Measurements from ENCODE around the gene ATP5F1C. TPM values are rescaled to one million over a fixed set of nuclear protein-coding genes. Genes with fewer than 3 reads are reported as not detected.
A peak's percentile ranks its signal among the peaks of the same experiment; 100 is the strongest.
"Not testable (repeated sequence)": the region's sequence is repeated elsewhere in the genome, so short reads cannot be mapped to it uniquely, and the experiment has no call there.

The ATP5F1C gene
- polyA plus RNA-seq (ENCODE audit: low read depth in 6 of 6): 100 to 1,000 TPM; 322 to 428 (median 383) TPM

- DNase-seq: peak; percentile 97
- no peaks in the 10 kb centered on the region for H3K27me3 Mint-ChIP-seq
- H3K36me3 Mint-ChIP-seq: peaks cover 0 to 4% of the 10 kb centered on the region in 2 donors
- H3K4me1 Mint-ChIP-seq: peaks cover 27 to 69% (median 41%) of the 10 kb centered on the region in 3 donors
- H3K27ac Mint-ChIP-seq: peak within 1 kb of the TSS in 2 of 6 donors; percentile 87 to 88
- no peaks in the 10 kb centered on the region for H3K9me3 Mint-ChIP-seq
- peak; percentile 92 to 94 for ATAC-seq (ENCODE audit: low read depth in 2 of 2)
- no peak within 1 kb of the TSS for H3K4me3 Mint-ChIP-seq
These were observed at the start of gene ATP5F1C, which contains the start of gene KIN for GRCh38 chr10:7787857-7788638. Gene ATP5F1C (plus strand): TSS chr10:7788177. CDS start chr10:7788208, 31 bp downstream. Gene KIN (minus strand): TSS chr10:7787993. CDS start chr10:7787933, 60 bp downstream.

- Mint-ChIP-seq H3K36me3 (no peaks in the 10 kb centered on the region), H3K27me3 (peaks cover 0 to under 1% (median 0%) of the 10 kb centered on the region in 3 donors)
- no peak for ATAC-seq (ENCODE audit: low read depth in 2 of 2)
These were observed 49.2 kb upstream of the ATP5F1C start for GRCh38 chr10:7738536-7739407.

GRCh38 chr10:7744307-7744706 lies 43.7 kb upstream of the ATP5F1C start:
- H3K4me3 Mint-ChIP-seq: no peak overlapping the region
- DNase-seq: no peak
- H3K4me1 Mint-ChIP-seq: no peaks in the 10 kb centered on the region
- no peaks in the 10 kb centered on the region for H3K27me3 Mint-ChIP-seq
- no peaks in the 10 kb centered on the region for H3K9me3 Mint-ChIP-seq
- no peak for ATAC-seq (ENCODE audit: low read depth in 2 of 2)
- no peak overlapping the region for H3K27ac Mint-ChIP-seq
- H3K36me3 Mint-ChIP-seq: no peaks in the 10 kb centered on the region

More at GRCh38 chr10:7738536-7739407, 49.2 kb upstream of the ATP5F1C start:
- Mint-ChIP-seq H3K4me3 (no peak overlapping the region), H3K9me3 (no peaks in the 10 kb centered on the region), H3K4me1 (no peaks in the 10 kb centered on the region), H3K27ac (no peak overlapping the region)
- DNase-seq: no peak

- not testable (repeated sequence) for ATAC-seq (ENCODE audit: low read depth in 2 of 2); H3K27ac Mint-ChIP-seq
These were observed 39.3 kb upstream of the ATP5F1C start for GRCh38 chr10:7748637-7749036.

GRCh38 chr10:7750222-7750621 lies 37.8 kb upstream of the ATP5F1C start:
- Mint-ChIP-seq H3K36me3 (peaks cover 19 to 24% of the 10 kb centered on the region in 2 donors), H3K9me3 (no peaks in the 10 kb centered on the region), H3K27me3 (no peaks in the 10 kb centered on the region), H3K4me3 (no peak overlapping the region), H3K27ac (no peak overlapping the region), H3K4me1 (no peaks in the 10 kb centered on the region)
- DNase-seq (no peak), ATAC-seq (ENCODE audit: low read depth in 2 of 2) (no peak)

More at GRCh38 chr10:7748637-7749036, 39.3 kb upstream of the ATP5F1C start:
- H3K9me3 Mint-ChIP-seq, DNase-seq, H3K27me3 Mint-ChIP-seq, H3K4me1 Mint-ChIP-seq: not testable (repeated sequence)
- Mint-ChIP-seq H3K36me3 (peaks cover 11 to 19% of the 10 kb centered on the region in 2 donors), H3K4me3 (peak overlapping the region in 1 of 8 donors; percentile 60)

GRCh38 chr10:7752251-7752650 lies 35.7 kb upstream of the ATP5F1C start:
- Mint-ChIP-seq H3K4me1 (no peaks in the 10 kb centered on the region), H3K36me3 (peaks cover 25 to 33% of the 10 kb centered on the region in 2 donors), H3K27ac (peak overlapping the region in 1 of 6 donors; percentile 36), H3K4me3 (no peak overlapping the region), H3K9me3 (no peaks in the 10 kb centered on the region), H3K27me3 (no peaks in the 10 kb centered on the region)
- no peak for ATAC-seq (ENCODE audit: low read depth in 2 of 2)
- no peak for DNase-seq

GRCh38 chr10:7755103-7755502 lies 32.9 kb upstream of the ATP5F1C start:
- no peaks in the 10 kb centered on the region for H3K4me1 Mint-ChIP-seq
- H3K4me3 Mint-ChIP-seq: no peak overlapping the region
- no peaks in the 10 kb centered on the region for H3K27me3 Mint-ChIP-seq
- H3K9me3 Mint-ChIP-seq: no peaks in the 10 kb centered on the region
- DNase-seq (no peak), ATAC-seq (ENCODE audit: low read depth in 2 of 2) (no peak)
- H3K36me3 Mint-ChIP-seq: peaks cover 31 to 42% of the 10 kb centered on the region in 2 donors
- H3K27ac Mint-ChIP-seq: peak overlapping the region in 2 of 6 donors; percentile 4 to 14

- peaks cover 41 to 42% of the 10 kb centered on the region in 2 donors for H3K36me3 Mint-ChIP-seq
- ATAC-seq (ENCODE audit: low read depth in 2 of 2) (no peak), DNase-seq (no peak)
- no peaks in the 10 kb centered on the region for H3K4me1 Mint-ChIP-seq
- H3K27me3 Mint-ChIP-seq: no peaks in the 10 kb centered on the region
- H3K27ac Mint-ChIP-seq: no peak overlapping the region
- no peak overlapping the region for H3K4me3 Mint-ChIP-seq
- no peaks in the 10 kb centered on the region for H3K9me3 Mint-ChIP-seq
These were observed 31.5 kb upstream of the ATP5F1C start for GRCh38 chr10:7756360-7756992.

GRCh38 chr10:7763929-7764328 lies 24.0 kb upstream of the ATP5F1C start:
- Mint-ChIP-seq H3K27ac (peak overlapping the region in 1 of 6 donors; percentile 36), H3K4me1 (no peaks in the 10 kb centered on the region), H3K4me3 (no peak overlapping the region), H3K36me3 (peaks cover 23 to 26% of the 10 kb centered on the region in 2 donors), H3K27me3 (no peaks in the 10 kb centered on the region), H3K9me3 (no peaks in the 10 kb centered on the region)
- DNase-seq (no peak), ATAC-seq (ENCODE audit: low read depth in 2 of 2) (no peak)

- Mint-ChIP-seq H3K9me3 (no peaks in the 10 kb centered on the region), H3K27ac (no peak overlapping the region), H3K27me3 (no peaks in the 10 kb centered on the region), H3K4me1 (peaks cover 0 to 4% (median 0%) of the 10 kb centered on the region in 3 donors), H3K36me3 (peaks cover 29 to 38% of the 10 kb centered on the region in 2 donors), H3K4me3 (no peak overlapping the region)
- ATAC-seq (ENCODE audit: low read depth in 2 of 2): no peak
- DNase-seq: no peak
These were observed 21.7 kb upstream of the ATP5F1C start for GRCh38 chr10:7766241-7766640.

GRCh38 chr10:7767209-7767608 lies 20.8 kb upstream of the ATP5F1C start:
- no peaks in the 10 kb centered on the region for H3K9me3 Mint-ChIP-seq
- ATAC-seq (ENCODE audit: low read depth in 2 of 2): no peak
- no peak overlapping the region for H3K4me3 Mint-ChIP-seq
- H3K4me1 Mint-ChIP-seq: peaks cover 0 to 4% (median 0%) of the 10 kb centered on the region in 3 donors
- H3K36me3 Mint-ChIP-seq: peaks cover 29 to 43% of the 10 kb centered on the region in 2 donors
- DNase-seq: no peak
- H3K27ac Mint-ChIP-seq: no peak overlapping the region
- H3K27me3 Mint-ChIP-seq: no peaks in the 10 kb centered on the region

- ATAC-seq (ENCODE audit: low read depth in 2 of 2) (no peak), DNase-seq (no peak)
- H3K9me3 Mint-ChIP-seq: no peaks in the 10 kb centered on the region
- H3K36me3 Mint-ChIP-seq: peaks cover 21 to 42% of the 10 kb centered on the region in 2 donors
- H3K27ac Mint-ChIP-seq: peak overlapping the region in 2 of 6 donors; percentile 5 to 76
- no peak overlapping the region for H3K4me3 Mint-ChIP-seq
- H3K4me1 Mint-ChIP-seq: peaks cover 1 to 7% (median 1%) of the 10 kb centered on the region in 3 donors
- H3K27me3 Mint-ChIP-seq: no peaks in the 10 kb centered on the region
These were observed 19.6 kb upstream of the ATP5F1C start for GRCh38 chr10:7768417-7768816.

Measured in naive B cell (primary cell).